AML-193 (cell line): ENCODE results near the gene PLA2G4E.

Source experiments
- DNase-seq, 2 experiments: peaks; one replicate each; lab custom pipeline; 2025; lab: John Stamatoyannopoulos, UW

PLA2G4E gene

DNA sequence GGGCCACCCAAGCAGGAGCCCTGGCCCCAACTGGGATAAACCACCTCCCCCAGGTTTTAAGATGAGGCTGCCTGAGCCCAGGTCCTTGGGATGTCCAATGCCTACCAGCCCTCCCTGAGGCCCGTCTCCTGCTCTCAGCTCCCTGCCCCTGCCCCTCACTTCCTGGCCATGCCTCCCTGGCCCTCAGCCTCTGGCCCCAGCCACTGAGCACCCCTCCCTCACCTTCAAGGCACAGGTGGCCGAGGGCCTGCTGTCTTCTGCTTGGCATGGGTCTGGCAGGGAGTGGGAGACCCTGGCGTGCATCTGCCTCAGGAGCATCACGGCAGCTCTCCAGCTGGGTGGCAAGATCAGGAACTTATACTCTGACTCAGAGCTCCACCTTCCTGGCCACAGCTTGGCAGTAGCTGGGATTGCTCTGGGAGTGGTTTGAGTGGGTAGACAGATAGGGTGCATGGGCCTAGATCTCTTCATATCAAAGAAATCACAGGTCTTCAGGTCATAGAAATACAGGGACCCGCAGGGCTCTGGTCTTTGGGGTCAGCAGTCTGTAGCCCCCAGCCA is at the start of gene PLA2G4E:
PLA2G4E (minus strand) TSS at position 330 of the 561 bp plus-strand sequence; CDS start at position 318, 12 bp downstream.
- DNase-seq: no peak

- no peak for DNase-seq
These were observed 49.6 kb upstream of the PLA2G4E start for GRCh38 chr15:42070279-42070975.

- no peak for DNase-seq
These were observed 48.8 kb upstream of the PLA2G4E start for GRCh38 chr15:42069496-42070278.

DNA sequence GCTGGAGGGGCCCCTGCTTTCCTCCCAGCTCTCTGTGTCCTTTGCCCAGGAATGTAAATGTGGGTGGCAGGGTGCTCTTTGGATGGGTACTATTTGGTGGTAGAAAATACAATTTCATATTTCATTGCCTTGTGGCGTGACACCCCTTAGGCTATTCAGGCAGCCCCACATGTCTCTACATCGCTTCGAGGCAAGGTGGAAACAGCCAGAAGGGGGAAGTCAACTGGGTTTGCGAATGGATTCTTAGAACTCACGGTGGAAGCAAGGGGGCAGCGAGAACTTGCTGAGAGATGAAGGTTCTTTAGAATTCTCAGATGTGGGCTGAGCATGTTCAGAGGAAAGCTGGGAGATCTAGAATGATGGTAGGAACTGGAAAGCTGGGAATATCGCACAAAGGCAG is 48.2 kb upstream of the PLA2G4E start:
- DNase-seq: no peak

- DNase-seq: no peak
These were observed 47.8 kb upstream of the PLA2G4E start for GRCh38 chr15:42068601-42069000.

DNA sequence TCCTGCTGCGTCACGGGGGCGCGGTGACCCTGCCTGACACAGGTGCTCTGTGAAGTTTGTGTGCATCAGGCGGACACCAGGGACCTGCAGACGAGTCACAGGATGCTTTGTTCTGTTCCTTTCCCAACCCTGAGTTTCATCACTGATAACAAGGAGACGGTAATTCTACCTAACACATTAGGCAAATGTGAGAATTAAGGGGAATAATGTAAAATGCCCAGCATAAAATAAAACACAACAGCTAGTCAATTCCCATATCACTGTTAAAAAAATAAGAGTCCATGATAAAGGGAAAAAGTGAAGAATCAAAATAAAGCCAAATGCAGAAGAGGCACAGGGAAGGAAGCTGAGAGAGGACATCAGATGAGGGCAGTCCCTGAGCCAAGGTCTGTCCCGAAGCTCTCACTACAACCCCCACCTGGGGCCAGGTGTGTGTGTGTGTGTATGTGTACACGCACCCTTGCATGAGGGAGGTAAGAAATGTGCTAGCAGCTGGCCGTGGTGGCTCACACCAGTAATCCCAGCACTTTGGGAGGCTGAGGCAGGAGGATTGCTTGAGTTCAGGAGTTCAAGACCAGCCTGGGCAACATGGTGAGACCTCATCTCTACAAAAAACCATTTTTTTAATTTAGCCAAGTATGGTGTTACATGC is 46.0 kb upstream of the PLA2G4E start:
- no peak for DNase-seq

- no peak for DNase-seq
These were observed 44.6 kb upstream of the PLA2G4E start for GRCh38 chr15:42065468-42065867.

DNA sequence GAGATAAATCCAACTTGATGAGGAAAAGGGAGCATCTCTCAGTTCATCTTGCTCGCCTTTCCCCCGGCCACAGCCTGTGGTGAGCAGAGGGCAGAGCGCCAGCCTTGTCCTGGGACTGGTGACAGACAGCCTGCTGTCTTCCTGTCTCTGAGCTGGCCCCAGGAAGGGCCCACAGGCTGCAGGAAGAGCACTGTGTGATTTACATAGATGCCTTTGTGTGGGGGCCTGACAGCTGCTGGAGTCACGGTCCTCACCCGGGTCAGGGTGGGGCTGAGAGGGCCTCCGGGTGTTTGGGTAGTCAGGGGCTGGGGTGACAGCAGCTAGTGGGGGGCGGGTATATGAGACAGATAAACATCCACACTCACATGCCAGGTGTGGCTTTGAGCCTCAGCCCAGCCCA is 44.2 kb upstream of the PLA2G4E start:
- peak in 1 of 2 experiments; percentile 7 for DNase-seq

- DNase-seq: no peak
These were observed 43.4 kb upstream of the PLA2G4E start for GRCh38 chr15:42064271-42064670.

DNA sequence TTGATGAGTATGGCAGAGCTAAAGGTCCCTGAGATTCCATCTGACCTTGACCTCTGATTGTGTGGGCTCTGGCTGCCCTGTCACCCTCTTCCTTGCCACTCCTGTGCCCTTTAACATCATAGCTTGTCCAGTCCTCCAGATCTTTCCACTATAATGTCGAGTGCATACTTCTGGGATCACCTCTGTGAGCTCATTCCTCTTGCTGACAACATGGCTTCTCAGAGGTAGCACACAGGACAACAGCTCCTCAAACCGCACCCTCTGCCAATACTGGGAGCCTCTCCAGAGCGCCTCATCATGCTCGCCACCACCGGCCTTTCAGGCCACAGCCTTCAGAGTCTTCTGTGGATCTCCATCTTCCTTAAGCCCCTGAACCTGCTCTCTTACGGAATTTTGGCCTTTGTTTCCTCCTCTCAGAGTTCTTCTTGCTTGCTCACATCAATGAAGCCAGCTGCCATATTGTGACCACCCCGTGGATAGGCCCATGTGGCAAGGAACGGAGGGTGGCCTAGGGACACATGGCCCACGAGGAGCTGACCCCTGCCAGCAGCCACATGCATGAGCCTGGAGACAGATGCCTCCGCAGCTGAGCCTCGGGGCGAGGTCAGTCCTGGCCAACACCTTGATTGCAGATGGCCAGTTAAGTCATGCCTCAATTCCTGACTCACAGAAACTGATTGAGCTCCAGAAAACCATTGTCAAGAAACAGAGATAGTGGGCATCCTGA is 42.4 kb upstream of the PLA2G4E start:
- no peak for DNase-seq

DNA sequence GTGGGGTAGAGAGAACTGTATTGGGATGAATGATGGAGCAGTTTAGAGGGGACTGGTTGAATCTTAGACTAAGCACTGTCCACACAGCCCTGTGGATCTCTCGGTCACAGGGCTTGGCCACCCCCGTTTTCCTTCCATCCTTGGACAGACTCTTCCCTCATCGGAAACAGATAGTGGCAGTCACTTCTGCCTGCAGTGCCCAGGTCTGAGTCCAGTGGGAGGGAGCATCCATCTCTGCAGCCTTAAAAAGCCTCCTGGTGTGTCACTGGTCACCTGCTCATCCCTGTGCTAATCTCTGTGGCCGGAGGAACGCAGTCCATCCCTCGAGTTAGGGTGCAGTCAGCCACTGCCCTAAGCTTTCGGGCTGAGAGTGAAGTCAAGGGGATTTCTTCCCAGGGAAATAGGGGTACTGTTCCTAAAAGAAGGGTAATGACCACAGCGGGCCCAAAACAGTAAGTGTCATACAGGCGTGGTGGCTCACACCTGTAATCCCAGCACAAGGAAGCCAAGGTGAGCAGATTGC is 41.5 kb upstream of the PLA2G4E start:
- DNase-seq: no peak

DNA sequence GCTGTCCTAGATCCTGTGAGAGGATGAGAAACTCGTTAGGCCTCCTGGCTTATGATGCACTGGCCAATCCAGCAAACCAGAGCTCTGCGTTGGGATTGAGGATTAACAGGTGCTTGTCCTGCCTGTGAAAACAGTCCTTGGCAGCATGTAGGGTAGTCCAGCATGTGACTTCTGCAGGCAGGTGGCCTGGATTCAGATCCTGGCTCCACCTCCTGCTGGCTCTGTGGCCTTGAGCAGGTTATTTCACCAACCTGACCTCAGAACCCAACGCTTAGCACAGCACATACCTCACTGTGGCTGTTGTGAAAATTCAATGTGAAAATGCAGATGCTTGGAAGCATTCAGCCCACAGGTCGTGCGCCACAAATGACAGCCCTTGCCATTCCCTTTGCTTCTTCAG is 40.0 kb upstream of the PLA2G4E start:
- DNase-seq: no peak

DNA sequence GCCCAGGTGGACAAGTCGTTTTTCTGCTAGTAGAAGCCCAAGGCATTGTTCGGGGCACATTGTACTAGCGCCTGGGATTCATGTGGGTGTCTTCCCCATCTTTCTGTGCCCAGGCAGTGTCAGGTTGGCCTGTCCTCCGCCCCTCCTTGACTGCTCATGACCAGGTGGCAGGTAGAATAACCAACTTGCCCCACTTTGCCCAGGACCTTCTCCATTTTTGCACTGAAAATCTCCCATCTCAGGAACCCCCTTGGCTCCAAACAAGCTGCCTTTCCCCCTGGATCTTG is 39.6 kb upstream of the PLA2G4E start:
- DNase-seq: no peak

- DNase-seq: peak; percentile 35 to 41
These were observed 39.0 kb upstream of the PLA2G4E start for GRCh38 chr15:42059661-42060476.

DNA sequence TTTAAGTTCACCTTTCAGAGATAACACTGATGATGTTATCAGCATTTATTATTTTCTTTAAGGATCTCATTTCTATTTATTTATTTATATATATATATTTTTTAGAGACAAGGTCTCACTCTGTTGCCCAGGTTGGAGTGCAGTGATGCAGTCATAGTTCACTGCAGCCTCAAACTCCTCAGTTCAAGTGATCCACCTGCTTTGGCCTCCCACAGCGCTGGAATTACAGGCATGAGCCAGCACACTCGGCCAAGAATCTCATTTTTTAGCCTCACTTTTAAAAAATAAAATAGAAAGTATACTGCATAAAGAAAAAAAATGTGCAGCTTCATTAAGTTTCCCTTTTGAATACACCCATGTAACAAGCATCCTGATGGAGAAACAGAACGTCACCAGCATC is 37.9 kb upstream of the PLA2G4E start:
- DNase-seq: no peak

- no peak for DNase-seq
These were observed 37.2 kb upstream of the PLA2G4E start for GRCh38 chr15:42057799-42058646.

- DNase-seq: peak; percentile 22 to 38
These were observed 36.3 kb upstream of the PLA2G4E start for GRCh38 chr15:42056934-42057798.

DNA sequence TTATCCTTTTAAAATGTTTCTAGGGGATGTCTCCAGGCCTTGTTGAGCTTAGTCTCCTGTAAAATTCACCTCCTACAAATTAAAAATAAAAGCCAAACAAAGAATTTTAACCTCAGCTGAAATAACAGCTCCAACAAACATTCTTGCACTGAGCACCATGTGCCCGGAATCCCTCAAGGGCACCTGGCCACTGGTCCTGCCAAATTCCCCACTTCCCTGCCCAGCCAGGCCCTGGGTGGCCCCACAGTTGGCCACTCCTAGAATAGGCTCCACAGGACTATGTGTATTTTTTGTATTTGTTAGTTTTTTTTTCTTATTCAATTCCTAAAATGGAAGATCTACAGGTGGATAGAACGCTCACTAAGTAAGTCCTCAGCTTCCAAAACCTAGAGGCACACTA is 33.1 kb upstream of the PLA2G4E start:
- DNase-seq: no peak

GRCh38 chr15:42053010-42053409 is 32.2 kb upstream of the PLA2G4E start:
- no peak for DNase-seq
